ENCODE results near the gene FRY. TPM values are rescaled to one million over a fixed set of nuclear protein-coding genes. Genes with fewer than 3 reads are reported as not detected.

FRY gene
- total and polyA plus RNA-seq, 10 of the 15 experiments (the other 5 are each of a cell fraction or from before 2014, with no cell fraction given): 0.18 to 1.4 (median 0.30) TPM

DNA sequence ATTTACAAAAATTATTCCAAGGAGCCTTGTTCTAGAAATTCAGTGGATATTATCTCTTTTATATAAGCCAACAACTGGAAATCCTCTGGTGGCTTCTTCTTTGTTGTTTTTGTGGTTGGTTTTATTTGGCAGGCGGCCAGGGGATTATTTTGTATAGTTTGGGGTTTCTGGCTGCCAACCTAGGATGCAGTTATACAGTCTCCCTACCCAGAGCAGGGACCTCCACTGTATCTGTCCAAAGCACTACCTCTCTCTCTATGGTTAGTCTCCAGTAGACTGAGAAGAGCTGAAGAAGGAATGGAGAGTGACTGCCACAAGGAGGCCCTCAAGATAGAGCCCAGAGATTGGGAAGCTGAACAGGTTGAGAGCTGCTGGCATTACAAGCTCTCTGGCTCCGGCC is 203.3 kb downstream of the FRY start:
- RAD21 ChIA-PET (ENCODE audit: unreplicated experiment): no interaction called here
- POLR2A ChIA-PET: no interaction called here

DNA sequence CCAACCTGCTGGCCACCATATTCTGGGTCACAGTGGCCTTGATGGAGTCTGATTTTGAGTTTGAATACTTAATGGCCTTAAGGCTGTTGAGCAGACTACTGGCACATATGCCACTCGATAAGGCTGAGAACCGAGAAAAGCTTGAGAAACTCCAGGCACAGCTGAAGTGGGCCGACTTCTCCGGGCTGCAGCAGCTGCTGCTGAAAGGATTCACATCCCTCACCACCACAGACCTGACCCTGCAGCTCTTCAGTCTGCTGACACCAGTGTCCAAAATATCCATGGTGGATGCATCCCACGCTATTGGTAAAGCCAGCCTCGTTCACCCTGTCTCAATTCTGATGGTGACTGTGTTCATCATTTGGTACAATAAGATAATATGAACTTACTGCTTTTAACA is 206.1 kb downstream of the FRY start:
- DNase-seq (ENCODE audit: low read depth, low spot score) (no peak), ATAC-seq (no peak), FAIRE-seq (no peak)
- H3K27me3 ChIP-seq (replicated peaks in 1 of 2; ENCODE audit: control insufficient read depth in 2 of 2, insufficient read depth in 2 of 2, low read length in 1 of 2): no peaks in the 10 kb centered on the region
- 52% methylated on average over 6 of the region's 6 CpGs for WGBS (ENCODE audit: insufficient coverage, insufficient replicate concordance, low lambda C conversion rate, missing lambda C conversion rate)
- in situ Hi-C loops (cut with MboI): no loop called here
- CTCF ChIA-PET: interaction anchor here (1.1 to 5.1 kb wide), 2 partner anchors 9 to 327 kb away, joined by 3 to 37 read pairs; no protein-coding TSS in a partner anchor
- no peaks in the 10 kb centered on the region for H3K79me2 ChIP-seq (ENCODE audit: control insufficient read depth, insufficient read depth, low read length)
- SMC1A ChIA-PET (ENCODE audit: uncharacterized antibody, unreplicated experiment): interaction anchor here (1.4 to 1.5 kb wide), 2 partner anchors 8 to 10 kb away, joined by 4 to 6 read pairs; no protein-coding TSS in a partner anchor
- H3K9me3 ChIP-seq (replicated peaks; ENCODE audit: control insufficient read depth, insufficient read depth, low read length): no peaks in the 10 kb centered on the region
- H3K9ac ChIP-seq (ENCODE audit: control insufficient read depth, insufficient read depth, low read length): no peak overlapping the region
- H3K4me2 ChIP-seq (ENCODE audit: control insufficient read depth, insufficient read depth): no peak overlapping the region
- H3K36me3 ChIP-seq (ENCODE audit: control insufficient read depth in 2 of 2, insufficient read depth in 2 of 2, low read length in 1 of 2): no peaks in the 10 kb centered on the region
- intact Hi-C loops (cut with micrococcal nuclease; ENCODE audit: unreplicated experiment): no loop called here
- RAD21 ChIA-PET (ENCODE audit: unreplicated experiment): no interaction called here
- POLR2A ChIA-PET: no interaction called here
- no peak overlapping the region for H3K4me3 ChIP-seq
- H2AFZ ChIP-seq (ENCODE audit: control insufficient read depth, low read depth, low read length): no peak overlapping the region
- no peaks in the 10 kb centered on the region for H4K20me1 ChIP-seq (ENCODE audit: control insufficient read depth, insufficient read depth)
- no TSS peak for BruUV-seq (replicated peaks)
- H3K4me1 ChIP-seq (ENCODE audit: control insufficient read depth, insufficient read depth, low read length): no peaks in the 10 kb centered on the region
- no peak overlapping the region for H3K27ac ChIP-seq (ENCODE audit: control insufficient read depth, insufficient read depth)
- no peak for TF ChIP-seq ASH2L (IDR thresholded peaks at IDR 0.05; ENCODE audit: borderline replicate concordance, low read depth)
- no peak for TF ChIP-seq TBL1XR1 (IDR thresholded peaks at IDR 0.05; ENCODE audit: low read depth, low read length)
- TF ChIP-seq, protein P1, sequence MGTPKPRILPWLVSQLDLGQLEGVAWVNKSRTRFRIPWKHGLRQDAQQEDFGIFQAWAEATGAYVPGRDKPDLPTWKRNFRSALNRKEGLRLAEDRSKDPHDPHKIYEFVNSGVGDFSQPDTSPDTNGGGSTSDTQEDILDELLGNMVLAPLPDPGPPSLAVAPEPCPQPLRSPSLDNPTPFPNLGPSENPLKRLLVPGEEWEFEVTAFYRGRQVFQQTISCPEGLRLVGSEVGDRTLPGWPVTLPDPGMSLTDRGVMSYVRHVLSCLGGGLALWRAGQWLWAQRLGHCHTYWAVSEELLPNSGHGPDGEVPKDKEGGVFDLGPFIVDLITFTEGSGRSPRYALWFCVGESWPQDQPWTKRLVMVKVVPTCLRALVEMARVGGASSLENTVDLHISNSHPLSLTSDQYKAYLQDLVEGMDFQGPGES (IDR thresholded peaks at IDR 0.05): no peak
- no peak for TF ChIP-seq MEF2B (IDR thresholded peaks at IDR 0.05; ENCODE audit: partially characterized antibody, poor library complexity, severe bottlenecking)
- no peak for TF ChIP-seq CEBPB (IDR thresholded peaks at IDR 0.05; ENCODE audit: borderline replicate concordance in 1 of 2, low read depth in 2 of 2, low read length in 2 of 2)
- TF ChIP-seq NFXL1 (IDR thresholded peaks at IDR 0.05; ENCODE audit: borderline replicate concordance): no peak
- no peak for TF ChIP-seq MEF2A (IDR thresholded peaks at IDR 0.05; ENCODE audit: insufficient read depth, low read depth, low read length)
- no peak for TF ChIP-seq SMARCA5 (IDR thresholded peaks at IDR 0.05)
- TF ChIP-seq, protein P2, sequence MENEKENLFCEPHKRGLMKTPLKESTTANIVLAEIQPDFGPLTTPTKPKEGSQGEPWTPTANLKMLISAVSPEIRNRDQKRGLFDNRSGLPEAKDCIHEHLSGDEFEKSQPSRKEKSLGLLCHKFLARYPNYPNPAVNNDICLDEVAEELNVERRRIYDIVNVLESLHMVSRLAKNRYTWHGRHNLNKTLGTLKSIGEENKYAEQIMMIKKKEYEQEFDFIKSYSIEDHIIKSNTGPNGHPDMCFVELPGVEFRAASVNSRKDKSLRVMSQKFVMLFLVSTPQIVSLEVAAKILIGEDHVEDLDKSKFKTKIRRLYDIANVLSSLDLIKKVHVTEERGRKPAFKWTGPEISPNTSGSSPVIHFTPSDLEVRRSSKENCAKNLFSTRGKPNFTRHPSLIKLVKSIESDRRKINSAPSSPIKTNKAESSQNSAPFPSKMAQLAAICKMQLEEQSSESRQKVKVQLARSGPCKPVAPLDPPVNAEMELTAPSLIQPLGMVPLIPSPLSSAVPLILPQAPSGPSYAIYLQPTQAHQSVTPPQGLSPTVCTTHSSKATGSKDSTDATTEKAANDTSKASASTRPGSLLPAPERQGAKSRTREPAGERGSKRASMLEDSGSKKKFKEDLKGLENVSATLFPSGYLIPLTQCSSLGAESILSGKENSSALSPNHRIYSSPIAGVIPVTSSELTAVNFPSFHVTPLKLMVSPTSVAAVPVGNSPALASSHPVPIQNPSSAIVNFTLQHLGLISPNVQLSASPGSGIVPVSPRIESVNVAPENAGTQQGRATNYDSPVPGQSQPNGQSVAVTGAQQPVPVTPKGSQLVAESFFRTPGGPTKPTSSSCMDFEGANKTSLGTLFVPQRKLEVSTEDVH (IDR thresholded peaks at IDR 0.05; ENCODE audit: low read depth, partially characterized antibody): no peak

More for the DNA sequence above, 203.3 kb downstream of the FRY start:
- Histone ChIP-seq H2AFZ (ENCODE audit: control insufficient read depth, low read depth, low read length) (no peak overlapping the region), H3K27ac (ENCODE audit: control insufficient read depth, insufficient read depth) (no peak overlapping the region), H3K79me2 (ENCODE audit: control insufficient read depth, insufficient read depth, low read length) (no peaks in the 10 kb centered on the region), H3K4me1 (ENCODE audit: control insufficient read depth, insufficient read depth, low read length) (no peaks in the 10 kb centered on the region), H3K4me2 (ENCODE audit: control insufficient read depth, insufficient read depth) (no peak overlapping the region), H3K27me3 (replicated peaks in 1 of 2; ENCODE audit: control insufficient read depth in 2 of 2, insufficient read depth in 2 of 2, low read length in 1 of 2) (no peaks in the 10 kb centered on the region), H3K9ac (ENCODE audit: control insufficient read depth, insufficient read depth, low read length) (no peak overlapping the region), H3K9me3 (replicated peaks; ENCODE audit: control insufficient read depth, insufficient read depth, low read length) (no peaks in the 10 kb centered on the region), H4K20me1 (ENCODE audit: control insufficient read depth, insufficient read depth) (no peaks in the 10 kb centered on the region), H3K4me3 (no peak overlapping the region), H3K36me3 (ENCODE audit: control insufficient read depth in 2 of 2, insufficient read depth in 2 of 2, low read length in 1 of 2) (no peaks in the 10 kb centered on the region)
- CTCF ChIA-PET: interaction anchor here (0.5 to 5.1 kb wide), 3 partner anchors 11 to 372 kb away, joined by 3 to 37 read pairs (median 4); no protein-coding TSS in a partner anchor
- SMC1A ChIA-PET (ENCODE audit: uncharacterized antibody, unreplicated experiment): no interaction called here
- FAIRE-seq (no peak), ATAC-seq (no peak; the same call in 2 of the 3 replicates), DNase-seq (ENCODE audit: low read depth, low spot score) (no peak)
- no peak for TF ChIP-seq ZNF274 (IDR thresholded peaks at IDR 0.05; ENCODE audit: insufficient read depth, insufficient read length)
- no peak for TF ChIP-seq GABPA (IDR thresholded peaks at IDR 0.05; ENCODE audit: low read depth)
- no peak for TF ChIP-seq ZNF24 (IDR thresholded peaks at IDR 0.05)
- TF ChIP-seq, protein P3, sequence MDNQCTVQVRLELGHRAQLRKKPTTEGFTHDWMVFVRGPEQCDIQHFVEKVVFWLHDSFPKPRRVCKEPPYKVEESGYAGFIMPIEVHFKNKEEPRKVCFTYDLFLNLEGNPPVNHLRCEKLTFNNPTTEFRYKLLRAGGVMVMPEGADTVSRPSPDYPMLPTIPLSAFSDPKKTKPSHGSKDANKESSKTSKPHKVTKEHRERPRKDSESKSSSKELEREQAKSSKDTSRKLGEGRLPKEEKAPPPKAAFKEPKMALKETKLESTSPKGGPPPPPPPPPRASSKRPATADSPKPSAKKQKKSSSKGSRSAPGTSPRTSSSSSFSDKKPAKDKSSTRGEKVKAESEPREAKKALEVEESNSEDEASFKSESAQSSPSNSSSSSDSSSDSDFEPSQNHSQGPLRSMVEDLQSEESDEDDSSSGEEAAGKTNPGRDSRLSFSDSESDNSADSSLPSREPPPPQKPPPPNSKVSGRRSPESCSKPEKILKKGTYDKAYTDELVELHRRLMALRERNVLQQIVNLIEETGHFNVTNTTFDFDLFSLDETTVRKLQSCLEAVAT (IDR thresholded peaks at IDR 0.05): no peak
- TF ChIP-seq ASH2L (IDR thresholded peaks at IDR 0.05; ENCODE audit: borderline replicate concordance, low read depth): no peak
- no peak for TF ChIP-seq BACH1 (IDR thresholded peaks at IDR 0.05; ENCODE audit: borderline replicate concordance)
- 11% methylated on average over 2 of the region's 2 CpGs for WGBS (ENCODE audit: insufficient coverage, insufficient replicate concordance, low lambda C conversion rate, missing lambda C conversion rate)
- in situ Hi-C loops (cut with MboI) (no loop called here), intact Hi-C loops (cut with micrococcal nuclease; ENCODE audit: unreplicated experiment) (no loop called here)
- BruUV-seq (replicated peaks): no TSS peak
